Measurements from ENCODE around the gene ACO1. TPM values are rescaled to one million over a fixed set of nuclear protein-coding genes. Genes with fewer than 3 reads are reported as not detected.
A peak's percentile ranks its signal among the peaks of the same experiment; 100 is the strongest.

The ACO1 gene
- total RNA-seq, 1 experiment from 2014 or later: 51.4 TPM

- peak; percentile 6 to 9 for DNase-seq
- Histone ChIP-seq H3K27me3 (no peaks in the 10 kb centered on the region), H3K4me1 (0 out of 2 replicates have a peak, but pooled peaks cover 3% of the 10 kb centered on the region), H3K4me3 (no peak overlapping the region), H3K36me3 (peaks cover 3% of the 10 kb centered on the region; the same call in 1 of the 2 replicates), H3K9me3 (replicated peaks) (no peaks in the 10 kb centered on the region), H3K27ac (no peak overlapping the region)
Observed at GRCh38 chr9:32395510-32396216, 11.2 kb downstream of the ACO1 start.

- H3K27ac ChIP-seq: no peak overlapping the region
- H3K27me3 ChIP-seq: no peaks in the 10 kb centered on the region
- H3K36me3 ChIP-seq: no peaks in the 10 kb centered on the region
- DNase-seq: no peak
- H3K4me3 ChIP-seq: no peak overlapping the region
- H3K9me3 ChIP-seq (replicated peaks): no peaks in the 10 kb centered on the region
- H3K4me1 ChIP-seq: 0 out of 2 replicates have a peak, but pooled peaks cover 3% of the 10 kb centered on the region
Observed at GRCh38 chr9:32398207-32398606, 13.8 kb downstream of the ACO1 start.

GRCh38 chr9:32399110-32399815 is 14.8 kb downstream of the ACO1 start:
- Histone ChIP-seq H3K9me3 (replicated peaks) (no peaks in the 10 kb centered on the region), H3K4me1 (0 out of 2 replicates have a peak, but pooled peaks cover 3% of the 10 kb centered on the region), H3K27ac (no peak overlapping the region), H3K27me3 (no peaks in the 10 kb centered on the region), H3K4me3 (no peak overlapping the region), H3K36me3 (no peaks in the 10 kb centered on the region)
- DNase-seq: no peak

- Histone ChIP-seq H3K4me1 (no peaks in the 10 kb centered on the region), H3K9me3 (replicated peaks) (peaks cover 11% of the 10 kb centered on the region), H3K27me3 (no peaks in the 10 kb centered on the region), H3K4me3 (no peak overlapping the region), H3K36me3 (peaks cover 11% of the 10 kb centered on the region), H3K27ac (no peak overlapping the region)
- no peak for DNase-seq
Observed at GRCh38 chr9:32401488-32401887, 17.0 kb downstream of the ACO1 start.

- H3K9me3 ChIP-seq (replicated peaks): peaks cover 11% of the 10 kb centered on the region
- H3K4me3 ChIP-seq: no peak overlapping the region
- peaks cover 29% of the 10 kb centered on the region for H3K36me3 ChIP-seq
- DNase-seq: no peak
- no peak overlapping the region for H3K27ac ChIP-seq
- no peaks in the 10 kb centered on the region for H3K27me3 ChIP-seq
- no peaks in the 10 kb centered on the region for H3K4me1 ChIP-seq
Observed at GRCh38 chr9:32403567-32404260, 19.3 kb downstream of the ACO1 start.

- no peaks in the 10 kb centered on the region for H3K27me3 ChIP-seq
- no peak overlapping the region for H3K27ac ChIP-seq
- peaks cover 33% of the 10 kb centered on the region for H3K36me3 ChIP-seq
- no peak for DNase-seq
- no peak overlapping the region for H3K4me3 ChIP-seq
- H3K9me3 ChIP-seq (replicated peaks): peaks cover 11% of the 10 kb centered on the region
- H3K4me1 ChIP-seq: no peaks in the 10 kb centered on the region
Observed at GRCh38 chr9:32404402-32404801, 20.0 kb downstream of the ACO1 start.

- no peak for DNase-seq
- Histone ChIP-seq H3K4me1 (no peaks in the 10 kb centered on the region), H3K9me3 (replicated peaks) (peaks cover 11% of the 10 kb centered on the region), H3K27ac (no peak overlapping the region), H3K27me3 (no peaks in the 10 kb centered on the region), H3K4me3 (no peak overlapping the region), H3K36me3 (peaks cover 36% of the 10 kb centered on the region)
Observed at GRCh38 chr9:32404856-32405255, 20.4 kb downstream of the ACO1 start.

GRCh38 chr9:32405506-32405905 is 21.1 kb downstream of the ACO1 start:
- Histone ChIP-seq H3K4me1 (no peaks in the 10 kb centered on the region), H3K27ac (no peak overlapping the region), H3K36me3 (peaks cover 36% of the 10 kb centered on the region), H3K9me3 (replicated peaks) (peaks cover 11% of the 10 kb centered on the region), H3K27me3 (no peaks in the 10 kb centered on the region), H3K4me3 (no peak overlapping the region)
- DNase-seq: no peak

GRCh38 chr9:32406046-32406445 is 21.6 kb downstream of the ACO1 start:
- Histone ChIP-seq H3K36me3 (peaks cover 36% of the 10 kb centered on the region), H3K4me1 (no peaks in the 10 kb centered on the region), H3K4me3 (no peak overlapping the region), H3K9me3 (replicated peaks) (peaks cover 11% of the 10 kb centered on the region), H3K27ac (no peak overlapping the region), H3K27me3 (no peaks in the 10 kb centered on the region)
- no peak for DNase-seq

GRCh38 chr9:32411753-32412152 is 27.3 kb downstream of the ACO1 start:
- no peaks in the 10 kb centered on the region for H3K4me1 ChIP-seq
- no peaks in the 10 kb centered on the region for H3K9me3 ChIP-seq (replicated peaks)
- no peak overlapping the region for H3K4me3 ChIP-seq
- H3K27me3 ChIP-seq: no peaks in the 10 kb centered on the region
- no peak for DNase-seq
- no peak overlapping the region for H3K27ac ChIP-seq
- H3K36me3 ChIP-seq: peaks cover 22% of the 10 kb centered on the region

- H3K27ac ChIP-seq: no peak overlapping the region
- H3K4me3 ChIP-seq: no peak overlapping the region
- peaks cover 15% of the 10 kb centered on the region; the same call in 1 of the 2 replicates for H3K36me3 ChIP-seq
- no peaks in the 10 kb centered on the region for H3K4me1 ChIP-seq
- H3K27me3 ChIP-seq: no peaks in the 10 kb centered on the region
- no peak for DNase-seq
- no peaks in the 10 kb centered on the region for H3K9me3 ChIP-seq (replicated peaks)
Observed at GRCh38 chr9:32412440-32412839, 28.0 kb downstream of the ACO1 start.

- peaks cover 9% of the 10 kb centered on the region; the same call in 1 of the 2 replicates for H3K36me3 ChIP-seq
- no peak for DNase-seq
- H3K9me3 ChIP-seq (replicated peaks): no peaks in the 10 kb centered on the region
- no peaks in the 10 kb centered on the region for H3K27me3 ChIP-seq
- H3K27ac ChIP-seq: no peak overlapping the region
- H3K4me3 ChIP-seq: no peak overlapping the region
- no peaks in the 10 kb centered on the region for H3K4me1 ChIP-seq
Observed at GRCh38 chr9:32413424-32413823, 29.0 kb downstream of the ACO1 start.

- DNase-seq: no peak
- H3K4me1 ChIP-seq: no peaks in the 10 kb centered on the region
- H3K27ac ChIP-seq: no peak overlapping the region
- no peak overlapping the region for H3K4me3 ChIP-seq
- H3K27me3 ChIP-seq: no peaks in the 10 kb centered on the region
- no peaks in the 10 kb centered on the region; the same call in 1 of the 2 replicates for H3K36me3 ChIP-seq
- no peaks in the 10 kb centered on the region for H3K9me3 ChIP-seq (replicated peaks)
Observed at GRCh38 chr9:32414856-32415255, 30.4 kb downstream of the ACO1 start.

GRCh38 chr9:32419921-32420320 is 35.5 kb downstream of the ACO1 start:
- Histone ChIP-seq H3K4me3 (no peak overlapping the region), H3K36me3 (peaks cover 9% of the 10 kb centered on the region; the same call in 1 of the 2 replicates), H3K27ac (no peak overlapping the region), H3K27me3 (no peaks in the 10 kb centered on the region), H3K4me1 (no peaks in the 10 kb centered on the region), H3K9me3 (replicated peaks) (no peaks in the 10 kb centered on the region)
- DNase-seq: no peak

- Histone ChIP-seq H3K27me3 (no peaks in the 10 kb centered on the region), H3K4me1 (no peaks in the 10 kb centered on the region), H3K4me3 (no peak overlapping the region), H3K9me3 (replicated peaks) (no peaks in the 10 kb centered on the region), H3K27ac (no peak overlapping the region), H3K36me3 (peaks cover 10% of the 10 kb centered on the region; the same call in 1 of the 2 replicates)
- DNase-seq: no peak
Observed at GRCh38 chr9:32422237-32422806, 37.9 kb downstream of the ACO1 start.
